GM12892 (cell line): ENCODE results near the gene OXNAD1.
A peak's percentile ranks its signal among the peaks of the same experiment; 100 is the strongest.

ENCODE experiments used
- DNase-seq: peaks from one replicate; pipeline ENCODE4 v3.0.0; 2011; ENCODE audit not compliant: insufficient read length
- FAIRE-seq: peaks from 2 replicates; lab custom pipeline; 2011; peaks lifted over from hg19 to GRCh38; lab: Jason Lieb, UNC
- POLR2A ChIP-seq: IDR thresholded peaks from 2 replicates; pipeline ENCODE4 v1.6.1; 2011; ENCODE audit warnings: low read depth, low read length, control low read depth
- POLR2AphosphoS5 ChIP-seq: IDR thresholded peaks from 2 replicates; pipeline ENCODE4 v1.6.1; 2011; ENCODE audit warnings: low read depth, low read length, control low read depth
- TAF1 ChIP-seq: IDR thresholded peaks from 2 replicates; pipeline ENCODE4 v1.6.1; 2011; ENCODE audit warnings: low read depth, mild to moderate bottlenecking, control low read depth, low read length, borderline replicate concordance

Gene OXNAD1

DNA sequence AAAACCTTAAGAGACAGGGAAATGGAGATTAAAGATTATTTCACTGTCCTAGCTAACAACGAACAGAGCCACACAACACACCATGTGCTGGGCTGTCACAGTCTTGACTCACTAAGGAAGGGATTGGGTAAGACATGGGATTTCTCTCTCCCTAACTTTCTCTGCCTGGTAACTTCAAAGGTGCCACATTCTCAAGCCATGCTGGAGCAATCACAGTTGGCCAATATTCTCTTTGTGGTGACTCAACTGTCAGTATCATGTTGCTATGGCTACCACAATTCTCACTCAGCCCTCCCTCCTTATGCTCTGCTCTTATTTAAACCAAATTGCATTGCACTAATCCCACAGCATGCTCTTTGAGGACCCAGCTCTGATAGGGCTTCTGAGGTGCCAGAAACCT is 74.0 kb downstream of the OXNAD1 start:
- no peak for FAIRE-seq
- no peak for DNase-seq
- TF ChIP-seq TAF1 (no peak), POLR2AphosphoS5 (no peak), POLR2A (no peak)

DNA sequence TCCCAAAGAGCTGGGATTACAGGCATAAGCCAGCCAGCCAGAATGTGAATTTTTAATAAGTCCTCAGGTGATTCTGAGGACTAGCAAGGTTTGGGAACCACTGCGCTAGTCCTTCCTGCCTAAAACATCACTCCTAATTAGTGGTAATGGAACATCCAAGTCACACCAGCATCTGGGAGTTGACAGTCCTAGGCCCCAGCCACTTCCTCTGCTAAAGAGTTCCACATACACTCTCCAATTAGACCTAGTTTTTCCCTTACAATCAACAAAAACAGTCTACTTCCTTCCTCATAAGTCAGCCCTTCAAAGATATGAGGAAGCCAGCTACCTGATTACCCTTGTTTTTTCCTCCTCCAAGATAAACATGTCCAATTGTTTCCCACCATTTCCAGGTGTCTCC is 78.1 kb downstream of the OXNAD1 start:
- FAIRE-seq (no peak), DNase-seq (no peak)
- no peak for TF ChIP-seq POLR2AphosphoS5
- no peak for TF ChIP-seq TAF1
- TF ChIP-seq POLR2A: 0 out of 2 replicates have a peak, but pooled peaks have one; percentile 40

DNA sequence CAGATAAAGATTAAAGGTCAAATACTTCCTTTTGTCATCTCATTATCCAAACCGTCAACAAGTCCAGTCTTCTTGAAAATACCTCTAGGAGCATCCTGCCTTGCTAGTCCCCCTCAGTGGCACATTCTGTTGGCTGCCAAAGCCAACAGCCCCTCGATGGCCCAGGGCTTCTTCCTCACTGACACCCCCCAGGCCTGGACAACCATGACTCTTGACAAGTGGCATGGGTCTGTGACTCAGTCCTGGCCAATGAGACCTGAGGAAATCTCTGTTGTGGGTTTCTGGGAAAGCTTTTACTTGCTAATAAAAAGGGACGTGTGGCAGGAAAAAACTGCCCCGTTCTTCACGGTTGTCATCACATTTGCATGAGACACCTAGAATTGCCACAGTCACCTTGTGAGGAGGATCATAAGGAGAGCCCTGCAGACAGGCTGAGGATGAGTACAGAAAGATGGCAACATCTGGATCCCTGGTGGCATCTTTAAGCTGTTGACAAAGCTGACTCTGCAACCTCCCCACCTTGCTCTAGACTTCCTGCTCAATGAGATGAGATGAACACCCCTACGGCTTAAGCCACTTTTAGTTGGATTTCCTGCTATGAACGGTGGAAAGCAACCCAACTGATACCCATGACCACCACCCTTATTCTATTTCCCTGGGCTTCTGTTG is 81.5 kb downstream of the OXNAD1 start:
- FAIRE-seq (no peak), DNase-seq (no peak)
- TF ChIP-seq POLR2AphosphoS5 (no peak), POLR2A (no peak), TAF1 (no peak)

DNA sequence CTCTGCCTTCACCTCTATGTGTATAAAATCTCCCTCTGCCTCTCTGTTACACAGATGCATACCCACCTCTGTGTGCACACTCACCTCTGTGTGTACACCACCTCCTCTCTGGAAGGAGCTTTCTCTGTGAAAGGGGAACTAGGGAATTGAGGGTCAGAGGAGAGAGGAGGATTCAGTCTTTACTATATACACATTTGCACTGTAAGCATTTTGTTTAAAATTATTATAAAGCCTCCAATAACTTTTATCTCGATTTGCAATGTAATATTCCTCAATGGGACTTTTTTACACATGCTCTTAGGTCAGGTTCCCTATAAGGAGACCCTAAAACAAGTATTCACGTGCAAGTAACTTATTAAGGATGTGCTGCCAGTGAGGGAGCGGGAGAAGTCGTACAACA is 82.5 kb downstream of the OXNAD1 start:
- TF ChIP-seq POLR2A: no peak
- TF ChIP-seq POLR2AphosphoS5: no peak
- TF ChIP-seq TAF1: no peak
- no peak for FAIRE-seq
- DNase-seq: no peak

DNA sequence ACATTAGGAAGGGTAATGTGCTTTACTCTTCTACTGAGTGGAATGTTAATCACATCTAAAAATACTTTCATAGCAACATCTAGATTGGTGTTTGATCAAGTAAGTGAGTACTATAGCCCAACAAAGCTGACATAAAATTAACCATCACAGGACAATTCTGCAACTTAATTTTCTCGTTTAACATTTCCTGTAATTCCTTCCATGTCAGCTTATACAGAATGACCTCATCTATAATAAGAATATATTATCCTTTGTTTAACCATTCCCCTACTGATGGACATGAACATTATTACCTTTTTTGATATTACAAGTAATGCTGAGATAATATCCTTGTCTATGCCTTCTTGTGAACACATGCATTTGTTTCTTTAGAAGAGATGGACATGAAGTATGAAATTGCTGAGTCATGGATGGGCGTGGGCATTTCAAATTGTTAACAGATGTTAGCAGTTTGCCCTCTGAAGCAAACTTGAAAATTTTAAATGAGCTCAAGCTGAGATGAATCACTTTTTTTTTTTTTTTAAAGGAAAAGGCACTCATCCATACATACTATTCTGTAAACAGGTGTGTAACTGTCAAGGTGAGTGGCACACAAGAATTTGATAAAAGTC is 85.1 kb downstream of the OXNAD1 start:
- TF ChIP-seq POLR2AphosphoS5: no peak
- no peak for TF ChIP-seq TAF1
- TF ChIP-seq POLR2A: no peak
- DNase-seq: no peak
- FAIRE-seq: no peak

DNA sequence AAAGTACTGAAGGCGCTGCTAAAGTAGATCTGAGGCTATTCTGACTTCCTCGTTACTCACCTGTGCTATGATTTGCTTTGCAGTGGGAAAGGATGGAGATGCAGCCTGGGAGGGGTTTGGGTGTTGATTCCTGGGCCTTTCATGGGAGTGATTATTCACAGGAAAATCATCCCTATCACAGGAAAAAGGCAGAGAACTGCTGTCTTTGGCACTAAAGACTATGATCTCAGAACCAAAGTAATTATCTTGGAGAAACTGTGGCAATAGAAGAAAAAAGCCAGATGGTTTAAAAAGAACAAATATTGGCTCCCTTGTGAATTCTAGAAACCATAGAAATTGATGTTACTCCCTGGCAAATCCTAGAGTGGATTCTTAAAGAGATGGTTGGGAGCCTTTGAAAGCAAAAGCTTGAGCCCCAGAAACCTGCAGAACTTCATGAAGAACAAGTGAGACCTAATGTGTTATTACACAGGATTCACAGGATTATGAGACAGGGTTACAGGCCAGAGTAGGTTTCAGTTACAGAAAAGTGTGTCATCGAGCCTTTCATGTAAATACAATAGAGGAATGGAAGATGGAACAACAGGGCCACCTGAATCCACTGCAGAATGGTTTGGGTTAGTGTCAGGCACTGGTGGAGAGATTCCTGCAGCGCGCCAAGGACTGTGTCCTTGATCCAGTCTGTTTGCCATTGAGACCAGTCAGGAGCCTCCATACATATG is 85.7 kb downstream of the OXNAD1 start:
- FAIRE-seq (peak; percentile 70), DNase-seq (no peak)

DNA sequence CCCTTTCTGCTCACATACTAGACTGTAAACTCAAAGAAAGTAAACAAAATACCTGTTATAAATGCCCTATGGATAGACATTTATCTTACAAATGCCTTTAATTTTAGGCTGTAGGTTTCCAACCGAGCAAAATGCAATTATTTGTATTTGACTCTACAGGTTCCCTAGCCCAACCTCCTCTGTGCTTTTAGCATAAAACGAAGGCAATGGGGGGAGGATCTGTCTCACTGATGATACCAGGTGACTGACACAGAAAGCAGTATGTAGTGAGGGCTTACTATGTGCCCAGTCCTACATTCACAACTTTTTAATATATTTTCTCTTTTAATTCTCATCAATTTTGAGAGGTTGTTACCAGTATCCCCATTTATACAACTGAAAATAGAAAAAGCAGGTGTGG is 87.4 kb downstream of the OXNAD1 start:
- DNase-seq: no peak
- FAIRE-seq: no peak
- TF ChIP-seq POLR2A: no peak
- TF ChIP-seq TAF1: no peak
- no peak for TF ChIP-seq POLR2AphosphoS5

More for the DNA sequence above, 85.7 kb downstream of the OXNAD1 start:
- TF ChIP-seq POLR2AphosphoS5 (no peak), POLR2A (no peak), TAF1 (no peak)

DNA sequence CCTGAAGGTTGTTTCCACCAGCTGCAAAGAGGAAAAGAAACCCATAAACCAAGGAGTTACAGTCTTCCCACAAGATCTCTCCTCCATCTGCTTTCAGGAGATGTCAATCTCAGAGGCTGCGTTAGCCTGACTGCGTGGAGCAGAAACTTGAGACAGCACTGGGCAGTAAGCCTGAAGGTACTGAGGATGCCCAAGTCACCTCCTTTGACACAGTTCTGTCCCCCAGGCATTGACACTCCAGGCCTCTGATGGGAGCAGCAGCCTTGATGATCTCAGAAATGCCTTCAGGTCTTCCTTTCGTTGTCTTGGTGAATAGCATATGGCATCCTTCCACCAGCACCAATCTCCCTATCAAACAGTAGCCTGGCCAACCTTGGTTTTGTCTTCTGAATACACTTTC is 89.3 kb downstream of the OXNAD1 start:
- FAIRE-seq: no peak
- DNase-seq: no peak
- no peak for TF ChIP-seq TAF1
- 0 out of 2 replicates have a peak, but pooled peaks have one; percentile 38 for TF ChIP-seq POLR2AphosphoS5
- peak; percentile 28; the same call in 1 of the 2 replicates for TF ChIP-seq POLR2A
